ENCODE measurements around the gene TBCCD1.

DNA sequence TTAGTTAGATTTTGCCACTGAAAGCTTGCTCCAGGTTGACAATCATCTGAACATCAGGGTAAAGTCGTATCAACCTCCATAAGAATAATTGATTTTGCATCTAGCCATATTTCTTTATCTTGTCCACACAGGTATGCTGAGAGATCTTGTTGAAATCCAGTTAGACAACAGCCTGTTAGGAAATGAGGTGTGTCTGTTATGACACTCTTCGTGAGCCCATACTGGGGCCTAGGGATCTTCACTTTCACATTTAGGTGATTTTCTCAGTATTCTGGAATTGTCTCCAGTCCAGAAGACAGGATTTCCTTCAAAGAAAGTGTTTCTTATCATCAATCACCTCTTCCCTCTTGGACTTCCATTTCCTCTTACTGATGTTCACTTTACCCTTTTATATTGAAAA lies 21.5 kb upstream of the TBCCD1 start:
- no peak for TF ChIP-seq POLR2A (IDR thresholded peaks at IDR 0.05)
- TF ChIP-seq, protein P1, sequence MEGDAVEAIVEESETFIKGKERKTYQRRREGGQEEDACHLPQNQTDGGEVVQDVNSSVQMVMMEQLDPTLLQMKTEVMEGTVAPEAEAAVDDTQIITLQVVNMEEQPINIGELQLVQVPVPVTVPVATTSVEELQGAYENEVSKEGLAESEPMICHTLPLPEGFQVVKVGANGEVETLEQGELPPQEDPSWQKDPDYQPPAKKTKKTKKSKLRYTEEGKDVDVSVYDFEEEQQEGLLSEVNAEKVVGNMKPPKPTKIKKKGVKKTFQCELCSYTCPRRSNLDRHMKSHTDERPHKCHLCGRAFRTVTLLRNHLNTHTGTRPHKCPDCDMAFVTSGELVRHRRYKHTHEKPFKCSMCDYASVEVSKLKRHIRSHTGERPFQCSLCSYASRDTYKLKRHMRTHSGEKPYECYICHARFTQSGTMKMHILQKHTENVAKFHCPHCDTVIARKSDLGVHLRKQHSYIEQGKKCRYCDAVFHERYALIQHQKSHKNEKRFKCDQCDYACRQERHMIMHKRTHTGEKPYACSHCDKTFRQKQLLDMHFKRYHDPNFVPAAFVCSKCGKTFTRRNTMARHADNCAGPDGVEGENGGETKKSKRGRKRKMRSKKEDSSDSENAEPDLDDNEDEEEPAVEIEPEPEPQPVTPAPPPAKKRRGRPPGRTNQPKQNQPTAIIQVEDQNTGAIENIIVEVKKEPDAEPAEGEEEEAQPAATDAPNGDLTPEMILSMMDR (IDR thresholded peaks at IDR 0.05) = no peak

Data from lower leg skin (tissue), 3 donors.